HepG2 (cell line): ENCODE measurements around the gene ZNF488. TPM values are rescaled to one million over a fixed set of nuclear protein-coding genes. Genes with fewer than 3 reads are reported as not detected.

Source experiments
- ELF3 ChIP-seq: IDR thresholded peaks from 2 replicates; pipeline ENCODE4 v1.6.1; 2016; ENCODE audit warnings: missing genetic modification reagents, missing compliant biosample characterization
- REST ChIP-seq, 2 experiments: IDR thresholded peaks; 2 replicates each; pipeline ENCODE4 v1.6.1; 2011 to 2012; ENCODE audit warnings: low read length in 2 of 2, borderline replicate concordance in 1 of 2, low read depth in 1 of 2, mild to moderate bottlenecking in 1 of 2, moderate library complexity in 1 of 2
- ZFX ChIP-seq: sonication (generic); formaldehyde crosslinking; IDR thresholded peaks from 2 replicates; pipeline ENCODE4 v1.4.0; 2020; ENCODE audit warnings: mild to moderate bottlenecking, low read depth, missing genetic modification reagents, moderate library complexity
- polyA plus RNA-seq, 8 experiments: library from polyadenylated mRNA; depleted of rRNA in 3 of 8; stranded (reverse) in 7 of 8; unstranded in 1 of 8; fragments of >200 nt; fragmentation: Illumina TruSeq in 4 of 8; extraction: Trizol in 4 of 8; gene quantifications; 2 replicates each; pipeline versions ENCODE4 v1.2.1 to v1.2.3, GENCODE V29; 2011 to 2016; ENCODE audit warnings: low read depth in 4 of 8, missing spikeins in 1 of 8, mixed read lengths in 1 of 8; ENCODE audit not compliant: insufficient read depth in 1 of 8
- total RNA-seq, 5 experiments: library from RNA; depleted of rRNA; stranded (reverse); fragments of >200 nt; fragmentation: Illumina TruSeq; extraction: Trizol; gene quantifications; 2 replicates each; pipeline ENCODE4 v1.2.3, GENCODE V29; 2016; ENCODE audit warnings: low read depth in 1 of 5
- TF ChIP-seq, protein P1 (sequence below), 2 experiments: sonication (generic) in 1 of 2; formaldehyde crosslinking in 1 of 2; IDR thresholded peaks; 2 replicates each; pipeline versions ENCODE4 v1.6.1 to v1.9.0; 2014 to 2022; ENCODE audit warnings: antibody characterized with exemption in 1 of 2, borderline replicate concordance in 1 of 2, inconsistent platforms in 1 of 2, low read depth in 1 of 2, missing genetic modification reagents in 1 of 2

Gene ZNF488
- total and polyA plus RNA-seq, 2 of the 13 experiments (the other 11 are each of a cell fraction or from before 2014, with no cell fraction given) = 0.13 to 0.15 TPM

GRCh38 chr10:47370015-47370767 lies 13.9 kb downstream of the ZNF488 start (continued):
- TF ChIP-seq REST (IDR thresholded peaks at IDR 0.05; ENCODE audit: borderline replicate concordance in 1 of 2, low read depth in 1 of 2, low read length in 2 of 2) (no peak), ZFX (no peak), ELF3 (CRISPR knock-in tag) (no peak)
- TF ChIP-seq, protein P1, sequence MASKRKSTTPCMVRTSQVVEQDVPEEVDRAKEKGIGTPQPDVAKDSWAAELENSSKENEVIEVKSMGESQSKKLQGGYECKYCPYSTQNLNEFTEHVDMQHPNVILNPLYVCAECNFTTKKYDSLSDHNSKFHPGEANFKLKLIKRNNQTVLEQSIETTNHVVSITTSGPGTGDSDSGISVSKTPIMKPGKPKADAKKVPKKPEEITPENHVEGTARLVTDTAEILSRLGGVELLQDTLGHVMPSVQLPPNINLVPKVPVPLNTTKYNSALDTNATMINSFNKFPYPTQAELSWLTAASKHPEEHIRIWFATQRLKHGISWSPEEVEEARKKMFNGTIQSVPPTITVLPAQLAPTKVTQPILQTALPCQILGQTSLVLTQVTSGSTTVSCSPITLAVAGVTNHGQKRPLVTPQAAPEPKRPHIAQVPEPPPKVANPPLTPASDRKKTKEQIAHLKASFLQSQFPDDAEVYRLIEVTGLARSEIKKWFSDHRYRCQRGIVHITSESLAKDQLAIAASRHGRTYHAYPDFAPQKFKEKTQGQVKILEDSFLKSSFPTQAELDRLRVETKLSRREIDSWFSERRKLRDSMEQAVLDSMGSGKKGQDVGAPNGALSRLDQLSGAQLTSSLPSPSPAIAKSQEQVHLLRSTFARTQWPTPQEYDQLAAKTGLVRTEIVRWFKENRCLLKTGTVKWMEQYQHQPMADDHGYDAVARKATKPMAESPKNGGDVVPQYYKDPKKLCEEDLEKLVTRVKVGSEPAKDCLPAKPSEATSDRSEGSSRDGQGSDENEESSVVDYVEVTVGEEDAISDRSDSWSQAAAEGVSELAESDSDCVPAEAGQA (IDR thresholded peaks at IDR 0.05; ENCODE audit: low read depth) = no peak
- TF ChIP-seq, protein P1 (CRISPR knock-in tag; IDR thresholded peaks at IDR 0.05; ENCODE audit: borderline replicate concordance) = no peak
